Amniotic stem cell (primary cell): Measurements from ENCODE around the gene RFTN1.

ENCODE experiments used
- DNase-seq: peaks from one replicate; lab custom pipeline; 2025; lab: John Stamatoyannopoulos, UW

RFTN1 gene

GRCh38 chr3:16486951-16487480 lies 26.5 kb downstream of the RFTN1 start:
- no peak for DNase-seq

- no peak for DNase-seq
Observed at GRCh38 chr3:16486201-16486600, 27.3 kb downstream of the RFTN1 start.

- DNase-seq: no peak
Observed at GRCh38 chr3:16485395-16485992, 28.0 kb downstream of the RFTN1 start.

GRCh38 chr3:16484984-16485383 lies 28.5 kb downstream of the RFTN1 start:
- DNase-seq: no peak

- DNase-seq: peak; percentile 65
Observed at GRCh38 chr3:16484216-16484615, 29.3 kb downstream of the RFTN1 start.

- DNase-seq: no peak
Observed at GRCh38 chr3:16482770-16483531, 30.5 kb downstream of the RFTN1 start.

- no peak for DNase-seq
Observed at GRCh38 chr3:16482194-16482769, 31.2 kb downstream of the RFTN1 start.

GRCh38 chr3:16481546-16481897 lies 32.0 kb downstream of the RFTN1 start:
- no peak for DNase-seq

GRCh38 chr3:16480861-16481545 lies 32.5 kb downstream of the RFTN1 start:
- DNase-seq: no peak

GRCh38 chr3:16478516-16478915 lies 35.0 kb downstream of the RFTN1 start:
- DNase-seq: no peak

- DNase-seq: no peak
Observed at GRCh38 chr3:16477521-16477920, 36.0 kb downstream of the RFTN1 start.

GRCh38 chr3:16477056-16477455 lies 36.4 kb downstream of the RFTN1 start:
- DNase-seq: no peak

GRCh38 chr3:16476636-16477035 lies 36.9 kb downstream of the RFTN1 start:
- peak; percentile 80 for DNase-seq

GRCh38 chr3:16475766-16476165 lies 37.7 kb downstream of the RFTN1 start:
- no peak for DNase-seq

- DNase-seq: no peak
Observed at GRCh38 chr3:16474920-16475319, 38.6 kb downstream of the RFTN1 start.

- no peak for DNase-seq
Observed at GRCh38 chr3:16474216-16474615, 39.3 kb downstream of the RFTN1 start.

- no peak for DNase-seq
Observed at GRCh38 chr3:16472593-16472992, 40.9 kb downstream of the RFTN1 start.

GRCh38 chr3:16471897-16472296 lies 41.6 kb downstream of the RFTN1 start:
- no peak for DNase-seq

GRCh38 chr3:16470590-16470989 lies 42.9 kb downstream of the RFTN1 start:
- no peak for DNase-seq

- no peak for DNase-seq
Observed at GRCh38 chr3:16468336-16469098, 45.0 kb downstream of the RFTN1 start.

GRCh38 chr3:16468002-16468335 lies 45.5 kb downstream of the RFTN1 start:
- DNase-seq: no peak

GRCh38 chr3:16467393-16467792 lies 46.1 kb downstream of the RFTN1 start:
- no peak for DNase-seq
